T-cell (primary cell): ENCODE results near the gene CBFA2T3. TPM values are rescaled to one million over a fixed set of nuclear protein-coding genes. Genes with fewer than 3 reads are reported as not detected.

Experiments
- ATAC-seq, 4 experiments: fragments of 200-7000 bp in 3 of 4; fragments of 150-1000 bp in 1 of 4; cut with Tn5 transposase; replicated peaks in 1 of 4; 1 replicate in 3 of 4; 2 replicates in 1 of 4; pipeline ENCODE4 v1.10.0; 2021; ENCODE audit warnings: moderate library complexity in 3 of 4, mild to moderate bottlenecking in 2 of 4, moderate number of reproducible peaks in 1 of 4
- CTCF ChIA-PET, 2 donors: fragments of 300-600 bp; sonication (Branson Sonifier 250); formaldehyde crosslinking; loops; one replicate each; lab custom pipeline; 2022; ENCODE audit warnings: antibody characterized with exemption in 2 of 2; lab: Charles Lee
- POLR2A ChIA-PET, 2 donors: fragments of 300-600 bp; sonication (Branson Sonifier 250); formaldehyde crosslinking; loops; one replicate each; lab custom pipeline; 2022; ENCODE audit warnings: antibody characterized with exemption in 2 of 2; lab: Charles Lee
- DNase-seq, 35 experiments: peaks; one replicate each; pipeline versions ENCODE4 v3.0.0 to v3.0.0-alpha.2; 2013 to 2023
- H3K27ac ChIP-seq: one replicate; pipeline ENCODE4 v1.5.1; 2013; ENCODE audit warnings: low read length
- H3K27me3 ChIP-seq, 2 experiments: replicated peaks in 1 of 2; 1 replicate in 1 of 2; 2 replicates in 1 of 2; pipeline versions ENCODE4 v1.6.1 to v1.7.0; 2013; ENCODE audit warnings: low read length in 1 of 2, mixed read lengths in 1 of 2; ENCODE audit not compliant: control insufficient read depth in 2 of 2, insufficient read depth in 2 of 2; ENCODE audit errors: extremely low read depth in 1 of 2
- H3K36me3 ChIP-seq, 2 donors: 1 replicate in 1 of 2; 2 replicates in 1 of 2; pipeline versions ENCODE4 v1.6.1 to v1.7.0; 2013; ENCODE audit warnings: low read length in 1 of 2; ENCODE audit not compliant: control insufficient read depth in 2 of 2, insufficient read depth in 1 of 2; ENCODE audit errors: extremely low read depth in 1 of 2
- H3K4me1 ChIP-seq, 2 experiments: 1 replicate in 1 of 2; 2 replicates in 1 of 2; pipeline versions ENCODE4 v1.6.1 to v1.7.0; 2013; ENCODE audit warnings: low read length in 2 of 2, mixed read lengths in 1 of 2; ENCODE audit not compliant: insufficient read depth in 2 of 2, control insufficient read depth in 1 of 2; ENCODE audit errors: extremely low read depth in 1 of 2
- H3K4me3 ChIP-seq, 2 donors: 1 replicate in 1 of 2; 2 replicates in 1 of 2; pipeline versions ENCODE4 v1.5.1 to v1.7.0; 2013; ENCODE audit warnings: mild to moderate bottlenecking in 2 of 2, low read length in 1 of 2, moderate library complexity in 1 of 2; ENCODE audit not compliant: control insufficient read depth in 1 of 2; ENCODE audit errors: extremely low read depth in 1 of 2
- H3K9me3 ChIP-seq: 2 replicates; pipeline ENCODE4 v1.7.0; 2013
- H3K27ac Mint-ChIP-seq, 2 donors: one replicate each; pipeline ENCODE4 v1.8.0; 2020 to 2021; ENCODE audit warnings: mild to moderate bottlenecking in 2 of 2, mixed read lengths in 2 of 2
- H3K27me3 Mint-ChIP-seq, 2 donors: one replicate each; pipeline ENCODE4 v1.8.0; 2021 to 2022; ENCODE audit warnings: mixed read lengths in 2 of 2
- H3K36me3 Mint-ChIP-seq: one replicate; pipeline ENCODE4 v1.8.0; 2021; ENCODE audit warnings: mixed read lengths
- H3K4me1 Mint-ChIP-seq, 3 donors: one replicate each; pipeline ENCODE4 v1.8.0; 2020 to 2022; ENCODE audit warnings: mixed read lengths in 3 of 3, mild to moderate bottlenecking in 1 of 3
- H3K4me3 Mint-ChIP-seq, 3 donors: one replicate each; pipeline ENCODE4 v1.8.0; 2020 to 2022; ENCODE audit warnings: mild to moderate bottlenecking in 3 of 3, mixed read lengths in 3 of 3, moderate library complexity in 3 of 3
- H3K9me3 Mint-ChIP-seq, 3 donors: one replicate each; pipeline ENCODE4 v1.8.0; 2020 to 2022; ENCODE audit warnings: mixed read lengths in 3 of 3
- WGBS: methylation state at CpG from one replicate; pipeline ENCODE4 v1.1.5; 2013; ENCODE audit warnings: missing lambda C conversion rate; ENCODE audit not compliant: insufficient coverage; 5-methylcytosine and 5-hydroxymethylcytosine counted together
- total RNA-seq, 35 experiments: library from RNA in 6 of 35; stranded (reverse) in 6 of 35; fragments of 120-200 nt in 1 of 35; gene quantifications; one replicate each; pipeline versions ENCODE4 v1.2.1 to v1.2.4 and lab custom pipeline; 2013 to 2026

The CBFA2T3 gene
- total RNA-seq, 5 donors from 2014 or later (not counting 1 experiment from before 2014, with no cell fraction given): 2.0 to 4.0 (median 2.1) TPM

DNA sequence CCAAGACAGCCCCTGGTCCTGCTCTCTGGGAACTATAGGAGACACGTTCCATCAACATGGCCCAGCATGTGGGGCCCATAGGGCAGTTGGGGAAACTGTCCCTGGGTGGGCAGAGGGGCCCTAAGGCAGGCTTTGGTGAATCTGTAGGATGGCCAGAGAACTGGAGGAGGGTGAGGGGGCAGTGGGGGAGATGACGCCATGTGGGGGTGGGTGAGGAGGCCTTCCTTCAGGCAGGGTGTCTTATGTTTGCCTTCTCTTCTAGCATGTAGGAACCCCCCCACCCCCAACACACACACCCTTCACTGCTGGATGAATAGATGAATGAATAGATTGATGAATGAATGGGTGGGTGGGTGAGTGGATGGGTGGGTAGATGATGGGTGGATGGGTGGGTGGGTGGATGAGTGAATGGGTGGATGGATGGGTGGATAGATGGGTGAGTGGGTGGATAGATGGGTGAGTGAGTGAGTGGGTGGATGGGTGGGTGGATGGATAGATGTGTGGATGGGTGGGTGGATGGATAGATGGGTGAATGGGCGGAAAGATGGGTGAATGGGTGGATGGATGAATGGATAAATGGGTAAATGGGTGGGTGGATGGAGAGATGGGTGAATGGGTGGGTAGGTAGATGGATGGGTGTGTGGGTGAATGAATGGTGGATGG is 2.5 kb upstream of the CBFA2T3 start:
- H3K27me3 Mint-ChIP-seq: peaks cover 25 to 42% of the 10 kb centered on the region in 2 donors
- H3K4me3 ChIP-seq: no peak overlapping the region

DNA sequence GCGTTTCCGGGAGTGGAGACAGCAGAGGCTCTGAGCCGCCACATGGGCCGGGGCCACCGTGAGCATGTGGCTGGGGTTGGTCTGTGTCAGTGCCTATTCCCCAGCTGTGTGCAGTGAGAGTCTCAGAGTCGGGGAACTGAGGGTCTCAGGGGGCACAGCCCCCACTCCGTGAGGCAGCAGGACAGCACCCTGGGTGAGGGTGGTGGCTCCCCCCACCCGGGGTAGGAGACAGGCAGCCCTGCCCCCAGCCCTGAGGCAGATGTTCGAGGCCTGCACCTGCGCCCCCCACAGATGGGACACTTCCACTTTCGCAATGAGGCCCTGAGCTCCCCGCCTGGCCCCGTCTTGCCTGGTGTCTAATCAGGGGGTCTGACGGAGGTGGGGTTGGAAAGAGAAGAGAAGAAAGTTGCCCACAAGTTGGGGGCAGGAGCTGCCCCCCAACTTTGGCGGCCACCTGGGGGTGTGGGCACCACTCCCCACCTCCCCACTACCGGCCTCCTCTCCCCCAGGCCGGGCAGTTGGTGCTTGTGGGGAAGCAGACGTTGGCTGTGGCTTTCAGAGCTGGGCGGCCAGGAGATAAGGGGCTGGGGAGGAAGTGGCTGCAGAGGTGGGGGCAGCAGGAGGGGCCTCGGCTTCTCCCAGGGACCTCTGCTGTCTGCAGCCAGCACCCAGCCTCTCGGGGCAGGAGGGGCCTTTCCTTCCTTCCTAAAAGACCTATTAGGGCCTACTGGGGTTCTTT is 1.8 kb upstream of the CBFA2T3 start:
- no peak overlapping the region for H3K27ac ChIP-seq
- no peaks in the 10 kb centered on the region for H3K9me3 ChIP-seq
- 12% methylated on average over 9 of the region's 21 CpGs for whole genome bisulfite sequencing
- H3K36me3 ChIP-seq: no peaks in the 10 kb centered on the region
- peaks cover 32 to 41% of the 10 kb centered on the region in 2 donors for H3K27me3 Mint-ChIP-seq
- H3K4me3 ChIP-seq: peak overlapping the region in 1 of 2 donors; percentile 38
- ATAC-seq: peak in 2 of 4 experiments; percentile 24 to 36
- DNase-seq: peak in 1 of 35 experiments; percentile 40
- H3K4me1 Mint-ChIP-seq: peaks cover 0 to 10% (median 6%) of the 10 kb centered on the region in 3 donors
- H3K9me3 Mint-ChIP-seq: no peaks in the 10 kb centered on the region
- H3K36me3 Mint-ChIP-seq: no peaks in the 10 kb centered on the region
- peaks cover 0 to 12% of the 10 kb centered on the region in 2 experiments for H3K4me1 ChIP-seq
- ChIA-PET CTCF (no interaction called here), POLR2A (no interaction called here)
- no peak overlapping the region for H3K4me3 Mint-ChIP-seq
- no peak overlapping the region for H3K27ac Mint-ChIP-seq
- peaks cover 0 to 79% of the 10 kb centered on the region in 2 experiments for H3K27me3 ChIP-seq

More for the DNA sequence above, 2.5 kb upstream of the CBFA2T3 start:
- Histone ChIP-seq H3K36me3 (no peaks in the 10 kb centered on the region), H3K9me3 (no peaks in the 10 kb centered on the region), H3K27me3 (peaks cover 0 to 79% of the 10 kb centered on the region in 2 experiments), H3K4me1 (peaks cover 0 to 12% of the 10 kb centered on the region in 2 experiments), H3K27ac (no peak overlapping the region)
- no peak for DNase-seq
- no peaks in the 10 kb centered on the region for H3K36me3 Mint-ChIP-seq
- peaks cover 0 to 11% (median 6%) of the 10 kb centered on the region in 3 donors for H3K4me1 Mint-ChIP-seq
- H3K4me3 Mint-ChIP-seq: no peak overlapping the region
- ChIA-PET POLR2A (no interaction called here), CTCF (no interaction called here)
- H3K27ac Mint-ChIP-seq: no peak overlapping the region
- ATAC-seq: no peak
- H3K9me3 Mint-ChIP-seq: no peaks in the 10 kb centered on the region
- 92% methylated on average over 1 of the region's 3 CpGs for WGBS

DNA sequence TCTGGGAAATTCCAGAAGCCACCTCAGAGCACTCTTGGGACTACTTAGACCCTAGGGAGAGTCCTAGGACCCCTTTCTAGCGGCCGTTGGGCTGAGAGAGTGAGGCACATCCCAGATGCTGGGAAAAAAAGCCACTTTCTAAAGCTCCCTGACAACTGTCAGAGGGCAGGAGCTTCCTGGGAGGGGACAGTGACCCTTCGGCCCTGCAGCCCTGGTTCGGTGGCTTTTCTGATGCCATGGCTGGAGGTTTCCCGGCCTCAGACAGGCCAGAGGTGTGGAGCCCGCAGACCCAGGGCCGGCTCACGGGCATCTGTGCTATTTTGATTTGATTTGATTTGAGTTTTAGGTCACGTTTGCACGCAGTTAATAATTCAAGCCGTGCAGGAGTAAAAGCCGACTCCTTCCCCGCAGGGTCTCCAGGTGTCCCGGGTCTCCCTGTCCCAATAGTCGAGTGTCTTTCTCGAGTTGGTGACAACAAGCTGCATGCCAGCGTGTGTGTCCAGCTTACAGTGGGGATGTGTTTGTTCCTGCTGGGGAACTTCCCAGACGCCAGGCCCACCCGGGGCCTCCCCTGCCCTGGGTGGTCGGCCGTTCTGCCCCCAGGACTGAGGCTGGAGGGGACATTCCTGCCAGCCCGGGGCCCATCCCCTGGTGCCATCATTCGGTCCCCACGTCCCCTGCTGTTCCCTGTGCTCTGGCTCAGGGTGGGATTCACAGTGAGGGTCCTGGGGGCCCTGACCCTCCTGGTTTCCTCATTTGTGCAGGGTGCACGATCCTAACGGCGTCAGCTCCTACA is 1.0 kb upstream of the CBFA2T3 start:
- H3K4me3 ChIP-seq: peak overlapping the region in 1 of 2 donors; percentile 38
- H3K4me1 ChIP-seq: peaks cover 0 to 12% of the 10 kb centered on the region in 2 experiments
- DNase-seq: no peak
- no peak overlapping the region for H3K27ac ChIP-seq
- H3K4me1 Mint-ChIP-seq: peaks cover 0 to 8% (median 6%) of the 10 kb centered on the region in 3 donors
- ChIA-PET POLR2A (no interaction called here), CTCF (no interaction called here)
- no peaks in the 10 kb centered on the region for H3K9me3 ChIP-seq
- H3K4me3 Mint-ChIP-seq: no peak overlapping the region
- H3K27ac Mint-ChIP-seq: no peak overlapping the region
- WGBS: 44% methylated on average over 22 of the region's 27 CpGs
- no peaks in the 10 kb centered on the region for H3K9me3 Mint-ChIP-seq
- H3K27me3 ChIP-seq: peaks cover 0 to 79% of the 10 kb centered on the region in 2 experiments
- peaks cover 33 to 44% of the 10 kb centered on the region in 2 donors for H3K27me3 Mint-ChIP-seq
- no peak for ATAC-seq
- no peaks in the 10 kb centered on the region for H3K36me3 ChIP-seq
- no peaks in the 10 kb centered on the region for H3K36me3 Mint-ChIP-seq

DNA sequence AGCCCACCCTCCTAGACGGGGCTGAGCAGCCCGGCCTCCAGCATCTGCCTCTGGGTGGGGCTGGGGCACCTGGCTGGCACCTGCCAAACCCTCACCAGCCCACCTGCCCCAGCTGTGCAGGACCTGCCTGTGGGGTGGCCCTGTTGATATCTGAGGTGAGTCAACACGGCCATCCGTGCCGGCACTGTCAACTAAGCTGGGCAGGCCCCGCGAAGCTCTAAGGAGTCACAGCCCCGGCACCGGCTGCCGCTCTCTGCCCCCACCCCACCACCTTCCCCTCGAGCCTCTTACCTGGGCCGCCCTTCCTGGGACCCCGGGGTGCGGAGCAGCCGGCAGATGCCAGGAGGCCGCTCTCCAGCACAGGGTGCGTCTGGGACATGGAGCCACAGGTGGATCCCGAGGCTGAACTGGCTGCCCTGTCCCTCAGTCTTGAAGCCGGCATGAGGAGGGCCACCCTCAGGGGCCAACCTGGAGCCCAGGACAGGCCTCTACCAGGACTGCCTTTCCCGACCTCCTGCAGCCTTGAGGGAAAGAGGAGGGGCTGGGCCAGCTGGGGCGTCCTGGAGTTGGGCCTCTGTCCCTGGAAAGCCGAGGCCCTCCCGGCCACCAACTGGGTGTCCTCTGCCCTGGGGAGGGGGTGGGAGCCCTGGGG is 515 bp downstream of the CBFA2T3 start:
- ATAC-seq: no peak
- H3K4me1 Mint-ChIP-seq: peaks cover 0 to 9% (median 0%) of the 10 kb centered on the region in 3 donors

DNA sequence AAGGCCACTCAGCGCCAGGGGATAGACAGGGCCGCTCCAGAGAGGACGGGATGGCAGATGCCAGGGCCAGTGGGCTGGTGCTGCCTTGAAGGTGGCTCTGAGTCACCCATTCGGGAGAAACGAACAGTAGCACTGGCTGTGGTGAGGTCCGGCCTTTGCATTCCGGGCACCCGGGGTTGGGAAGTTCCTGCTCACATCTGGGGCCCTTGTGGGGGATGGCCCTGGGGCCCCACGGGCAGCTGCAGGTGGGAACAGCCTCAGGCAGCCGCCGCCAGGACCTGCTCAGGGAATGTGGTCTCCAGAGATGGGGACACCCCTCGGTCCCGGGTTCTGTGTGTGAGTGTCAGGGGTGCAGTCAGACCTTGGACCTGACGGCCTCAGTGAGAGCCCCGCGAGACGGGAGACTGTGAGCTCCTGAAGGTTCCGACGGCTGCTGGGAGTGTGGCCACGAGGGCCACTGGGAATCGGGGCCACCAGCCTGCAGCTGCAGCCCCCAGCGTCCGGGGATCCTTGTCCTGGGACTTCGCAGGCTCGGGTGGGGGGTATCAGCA is 1.4 kb downstream of the CBFA2T3 start:
- H3K9me3 Mint-ChIP-seq: no peaks in the 10 kb centered on the region
- H3K27ac Mint-ChIP-seq: no peak overlapping the region
- peaks cover 0 to 10% (median 0%) of the 10 kb centered on the region in 3 donors for H3K4me1 Mint-ChIP-seq
- Histone ChIP-seq H3K4me3 (no peak overlapping the region), H3K36me3 (no peaks in the 10 kb centered on the region), H3K27me3 (peaks cover 0 to 79% of the 10 kb centered on the region in 2 experiments), H3K27ac (no peak overlapping the region), H3K4me1 (peaks cover 0 to 12% of the 10 kb centered on the region in 2 experiments), H3K9me3 (no peaks in the 10 kb centered on the region)
- H3K27me3 Mint-ChIP-seq: peaks cover 32 to 39% of the 10 kb centered on the region in 2 donors
- ChIA-PET CTCF (no interaction called here), POLR2A (no interaction called here)
- 22% methylated on average over 24 of the region's 25 CpGs for WGBS
- no peaks in the 10 kb centered on the region for H3K36me3 Mint-ChIP-seq
- DNase-seq (no peak), ATAC-seq (no peak)
- no peak overlapping the region for H3K4me3 Mint-ChIP-seq

More for the DNA sequence above, 515 bp downstream of the CBFA2T3 start:
- H3K9me3 Mint-ChIP-seq: no peaks in the 10 kb centered on the region
- WGBS: 28% methylated on average over 22 of the region's 23 CpGs
- peaks cover 0 to 80% of the 10 kb centered on the region in 2 experiments for H3K27me3 ChIP-seq
- no peaks in the 10 kb centered on the region for H3K36me3 Mint-ChIP-seq
- no peak overlapping the region for H3K4me3 ChIP-seq
- H3K36me3 ChIP-seq: no peaks in the 10 kb centered on the region
- POLR2A ChIA-PET: no interaction called here
- CTCF ChIA-PET: interaction anchor here in 1 of 2 donors (0.6 kb wide), 1 partner anchor 191 kb away, joined by 3 read pairs; no protein-coding TSS in a partner anchor
- peaks cover 0 to 12% of the 10 kb centered on the region in 2 experiments for H3K4me1 ChIP-seq
- H3K27me3 Mint-ChIP-seq: peaks cover 32 to 41% of the 10 kb centered on the region in 2 donors
- H3K4me3 Mint-ChIP-seq: no peak overlapping the region
- H3K27ac ChIP-seq: no peak overlapping the region
- H3K9me3 ChIP-seq: no peaks in the 10 kb centered on the region
- H3K27ac Mint-ChIP-seq: no peak overlapping the region
- DNase-seq: no peak
